ENCODE results near the gene MAPK11. TPM values are rescaled to one million over a fixed set of nuclear protein-coding genes. Genes with fewer than 3 reads are reported as not detected.

The MAPK11 gene
- total and polyA plus RNA-seq, 9 of the 15 experiments (the other 6 are each of a cell fraction or from before 2014, with no cell fraction given), result 0.06 to 14.6 (median 5.3) TPM

GRCh38 chr22:50247748-50248147 is 22.4 kb downstream of the MAPK11 start (continued):
- TF ChIP-seq TAF1 (IDR thresholded peaks at IDR 0.05; ENCODE audit: control insufficient read depth, extremely low read depth, insufficient read depth, low read length, severe bottlenecking), result no peak
- TF ChIP-seq MBD1 (CRISPR knock-in tag; IDR thresholded peaks at IDR 0.05), result no peak
- TF ChIP-seq RERE (CRISPR knock-in tag; IDR thresholded peaks at IDR 0.05; ENCODE audit: borderline replicate concordance), result no peak
- no peak for TF ChIP-seq ZMIZ1 (IDR thresholded peaks at IDR 0.05; ENCODE audit: low read depth in 2 of 2, low read length in 2 of 2)
- no peak for TF ChIP-seq ZKSCAN1 (IDR thresholded peaks at IDR 0.05; ENCODE audit: low read depth, low read length)
- 0 out of 2 replicates have a peak, but pooled peaks have one; percentile 9 for TF ChIP-seq JUN (IDR thresholded peaks at IDR 0.05; ENCODE audit: borderline replicate concordance, low read depth, low read length)
- no peak for TF ChIP-seq JUN (CRISPR knock-in tag; IDR thresholded peaks at IDR 0.05; ENCODE audit: borderline replicate concordance)
- no peak for TF ChIP-seq ADNP (tag; IDR thresholded peaks at IDR 0.05)
- no peak for TF ChIP-seq ZNF449 (CRISPR knock-in tag; IDR thresholded peaks at IDR 0.05)
- no peak for TF ChIP-seq ATF1 (CRISPR knock-in tag; IDR thresholded peaks at IDR 0.05)
- peak; percentile 85 for TF ChIP-seq ATF1 (tag; IDR thresholded peaks at IDR 0.05)
- TF ChIP-seq GABPB1 (CRISPR knock-in tag; IDR thresholded peaks at IDR 0.05), result no peak
- TF ChIP-seq RBM15 (IDR thresholded peaks at IDR 0.05; ENCODE audit: insufficient read depth, low read length), result no peak
- TF ChIP-seq BRD4 (IDR thresholded peaks at IDR 0.05), result no peak
- 0 out of 2 replicates have a peak, but pooled peaks have one; percentile 18 for TF ChIP-seq CTBP1 (IDR thresholded peaks at IDR 0.05; ENCODE audit: borderline replicate concordance)
- TF ChIP-seq ZNF79 (CRISPR knock-in tag; IDR thresholded peaks at IDR 0.05; ENCODE audit: low read depth), result no peak
- no peak for TF ChIP-seq SMAD1 (IDR thresholded peaks at IDR 0.05; ENCODE audit: low read depth, low read length, partially characterized antibody)

All from K562 (cell line).